GM19455 (cell line): ENCODE results near the gene UCHL1.

Source experiments
- ATAC-seq: cut with Tn5 transposase; IDR thresholded peaks from one replicate; pipeline ENCODE4 v1.9.1; 2021; ENCODE audit not compliant: unreplicated experiment

UCHL1 gene

DNA sequence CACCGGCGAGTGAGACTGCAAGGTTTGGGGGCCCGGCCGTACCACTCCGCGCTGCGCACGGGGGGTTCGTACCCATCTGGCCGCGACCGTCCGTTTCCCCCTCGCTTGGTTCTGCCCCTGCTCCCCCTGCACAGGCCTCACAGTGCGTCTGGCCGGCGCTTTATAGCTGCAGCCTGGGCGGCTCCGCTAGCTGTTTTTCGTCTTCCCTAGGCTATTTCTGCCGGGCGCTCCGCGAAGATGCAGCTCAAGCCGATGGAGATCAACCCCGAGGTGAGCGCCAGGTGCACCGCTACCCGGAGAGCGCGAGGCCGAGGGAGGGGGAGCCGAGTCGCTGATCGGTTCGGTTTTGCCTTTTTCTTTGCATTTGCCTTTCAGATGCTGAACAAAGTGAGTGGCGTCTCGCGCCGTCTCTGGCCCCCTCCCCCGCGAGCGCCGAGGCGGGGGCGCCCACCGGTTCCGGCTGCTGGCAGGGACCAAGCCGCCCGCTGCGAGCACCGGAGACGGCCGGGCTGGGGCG lies at the start of gene UCHL1:
Gene UCHL1 (plus strand): TSS at position 189 of the 517 bp plus-strand sequence. CDS start 49 bp downstream, at position 238.
- ATAC-seq: peak; percentile 65

DNA sequence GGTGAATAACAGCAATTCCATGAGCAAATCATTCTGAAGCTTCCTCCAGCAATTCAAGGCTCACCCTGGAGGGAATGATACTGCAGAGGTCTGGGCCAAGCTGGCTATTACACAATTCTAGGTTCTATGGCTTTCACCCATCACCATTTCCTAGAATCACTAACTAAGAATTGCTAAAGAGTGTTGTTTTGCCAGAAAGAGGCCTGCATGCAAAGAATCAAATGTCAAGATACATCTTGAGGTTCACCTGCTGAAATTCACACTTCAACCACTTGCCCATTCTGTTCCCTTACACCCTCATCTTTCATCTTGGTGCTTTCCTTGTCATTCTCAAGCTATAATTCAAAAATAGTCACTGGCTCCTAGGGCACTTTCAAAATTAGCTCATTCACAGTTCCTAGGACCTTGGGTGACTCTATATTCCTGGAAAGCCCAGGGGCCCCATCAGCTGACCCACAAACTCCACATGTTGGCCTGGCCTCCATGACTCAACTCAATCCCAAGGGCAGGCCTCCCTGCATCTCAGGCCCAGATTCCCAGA lies 49.4 kb upstream of the UCHL1 start:
- no peak for ATAC-seq

DNA sequence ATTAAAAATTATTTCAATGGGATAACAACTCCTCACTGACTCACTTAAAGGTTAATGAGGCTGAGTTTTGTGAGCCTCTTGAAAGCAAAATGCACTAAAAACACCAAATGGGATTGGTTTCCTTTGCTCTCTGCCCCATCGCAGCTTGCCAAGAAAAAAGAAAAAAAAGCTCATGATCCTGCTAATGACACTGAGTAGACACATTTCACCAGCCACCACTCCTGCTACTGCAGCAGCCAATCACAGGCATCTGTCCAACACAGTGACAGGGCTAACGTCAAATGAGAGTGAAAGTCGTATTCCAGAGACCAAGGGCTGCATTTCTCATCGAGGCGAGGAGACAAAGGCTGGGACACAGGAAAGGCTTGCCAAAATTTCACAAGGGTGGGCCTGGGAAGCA lies 47.5 kb upstream of the UCHL1 start:
- no peak for ATAC-seq

DNA sequence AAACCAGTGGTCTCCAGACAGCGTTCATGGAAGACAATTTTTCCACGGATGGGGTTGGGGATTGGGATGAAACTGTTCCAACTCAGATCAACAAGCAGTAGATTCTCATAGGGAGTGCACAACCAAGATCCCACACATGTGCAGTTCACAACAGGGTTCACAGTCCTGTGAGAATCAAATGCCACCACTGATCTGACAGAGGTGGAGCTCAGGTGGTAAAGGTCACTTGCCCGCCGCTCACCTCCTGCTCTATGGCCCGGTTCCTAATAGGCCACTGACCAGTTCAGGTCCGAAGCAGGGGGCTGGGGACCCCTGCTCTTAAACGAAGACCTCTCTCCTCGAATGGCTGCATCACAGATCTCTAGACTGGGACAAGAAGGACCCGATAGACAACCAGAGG lies 46.8 kb upstream of the UCHL1 start:
- ATAC-seq: no peak

DNA sequence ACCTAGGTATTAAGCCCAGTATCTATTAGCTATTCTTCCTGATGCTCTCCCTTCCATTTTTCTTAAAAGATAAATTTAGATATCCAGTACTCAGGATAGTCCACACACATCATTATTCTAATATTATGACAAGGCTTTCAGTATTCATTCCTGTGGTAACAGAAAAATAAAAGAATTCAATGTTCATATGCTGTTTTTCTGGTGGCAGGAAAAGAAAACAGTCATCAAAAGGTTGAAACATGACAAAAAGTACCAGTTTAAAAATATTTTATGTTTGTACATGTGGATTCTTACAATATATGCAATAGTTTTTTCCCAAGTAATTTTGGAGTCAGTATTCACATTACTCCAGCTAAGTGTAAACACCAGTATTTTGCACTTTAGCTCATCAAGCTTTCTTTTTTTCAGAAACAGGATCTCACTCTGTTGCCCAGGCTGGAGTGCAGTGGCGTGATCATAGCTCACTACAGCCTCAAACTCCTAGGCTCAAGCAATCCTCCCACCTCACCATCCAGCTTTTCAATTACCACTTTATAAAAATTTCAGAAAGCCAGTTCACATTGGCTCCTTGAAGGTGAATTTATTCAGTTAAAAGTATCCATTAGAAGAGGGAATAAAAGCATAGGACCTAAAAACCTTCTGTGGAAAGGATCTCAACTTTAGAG lies 44.6 kb upstream of the UCHL1 start:
- ATAC-seq: no peak

DNA sequence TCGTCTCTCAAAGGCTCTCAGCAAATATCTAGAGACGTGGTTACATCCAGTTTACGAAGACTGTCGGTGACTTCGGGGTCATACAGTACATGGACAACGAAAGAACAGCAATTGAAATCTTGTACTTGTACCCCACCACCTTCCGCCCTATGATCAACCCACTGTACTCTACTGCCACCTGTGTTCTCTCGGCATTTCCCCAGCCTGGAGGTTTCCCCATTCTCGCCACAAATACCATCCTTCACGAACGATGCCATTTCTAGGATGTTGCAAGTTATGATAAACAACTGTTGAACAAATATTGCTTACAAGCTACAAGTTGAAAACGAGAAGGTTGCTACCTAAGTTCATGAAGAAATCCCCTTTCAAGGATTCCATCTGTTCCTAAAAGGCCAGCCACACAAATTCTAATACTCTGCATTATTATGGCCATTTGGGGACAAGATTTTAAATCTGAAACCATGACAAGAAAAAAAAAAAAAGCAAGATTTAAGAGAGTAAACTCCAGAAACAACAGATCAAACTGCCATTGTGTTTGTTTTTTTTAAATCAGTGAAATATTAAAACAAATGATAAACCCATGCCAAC lies 44.0 kb upstream of the UCHL1 start:
- no peak for ATAC-seq

DNA sequence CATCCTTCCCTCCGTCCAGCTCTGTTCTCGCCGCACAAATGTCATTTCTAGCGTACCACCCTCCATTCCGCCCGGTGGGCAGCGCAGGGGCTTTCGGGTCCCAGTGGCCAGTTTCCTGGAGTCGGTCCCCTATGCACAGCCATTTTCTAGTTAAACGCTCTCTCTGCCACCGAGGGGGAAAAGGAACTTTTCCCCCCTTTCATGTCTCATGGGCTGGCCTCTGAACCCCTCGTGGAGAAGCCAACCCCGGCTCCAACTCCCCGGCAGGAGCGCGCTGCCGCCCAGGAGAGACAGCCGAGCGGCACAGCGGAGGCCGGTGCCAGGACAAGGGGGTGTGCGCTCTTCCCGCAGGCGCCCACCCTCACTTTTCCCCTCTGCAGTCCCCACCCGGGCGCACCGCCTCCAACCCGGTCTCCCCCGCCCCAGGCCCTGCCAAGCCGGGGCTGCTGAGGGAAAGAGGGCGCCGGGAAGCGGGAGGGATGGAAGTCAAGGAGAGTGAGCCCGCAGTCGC lies 43.0 kb upstream of the UCHL1 start:
- ATAC-seq: peak; percentile 4

DNA sequence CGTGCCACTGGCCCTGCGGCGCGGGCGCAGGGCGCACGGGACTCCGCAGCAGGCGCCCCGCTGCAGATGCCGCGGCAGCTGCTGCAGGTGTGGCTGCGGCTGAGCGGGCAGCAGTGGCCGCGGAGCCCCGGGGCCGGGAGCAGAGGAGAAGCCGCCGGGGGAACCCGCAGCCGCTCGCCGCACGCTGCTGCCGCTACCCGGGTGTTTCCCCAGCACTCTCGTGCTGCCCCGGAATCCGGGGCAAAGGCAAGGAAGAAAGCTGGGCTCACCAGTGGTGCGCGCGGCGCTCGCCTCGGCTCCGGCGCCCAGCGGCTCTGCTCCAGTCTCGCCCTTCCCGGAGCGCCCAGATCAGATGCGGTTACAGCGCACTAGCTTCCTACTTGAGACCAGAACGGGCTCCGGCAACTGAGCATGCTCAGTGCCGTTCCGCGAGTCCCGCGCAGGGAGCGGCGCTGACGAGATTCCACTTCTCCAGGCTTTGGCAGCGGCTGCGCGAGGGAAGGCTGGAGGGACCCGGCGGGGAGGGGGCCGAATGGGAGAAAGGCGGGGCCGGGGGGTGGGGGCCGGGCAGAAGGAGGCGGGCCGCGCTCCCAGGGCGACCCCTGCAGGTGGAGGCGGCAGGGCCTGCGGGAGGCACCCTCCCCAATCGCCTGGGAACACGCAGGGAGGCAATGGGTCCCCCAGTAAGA lies 42.4 kb upstream of the UCHL1 start, which contains the start of gene APBB2:
Gene APBB2 (minus strand): TSS at position 407 of the 689 bp plus-strand sequence. CDS start 181,288 bp downstream, outside the sequence.
- ATAC-seq: peak; percentile 51

DNA sequence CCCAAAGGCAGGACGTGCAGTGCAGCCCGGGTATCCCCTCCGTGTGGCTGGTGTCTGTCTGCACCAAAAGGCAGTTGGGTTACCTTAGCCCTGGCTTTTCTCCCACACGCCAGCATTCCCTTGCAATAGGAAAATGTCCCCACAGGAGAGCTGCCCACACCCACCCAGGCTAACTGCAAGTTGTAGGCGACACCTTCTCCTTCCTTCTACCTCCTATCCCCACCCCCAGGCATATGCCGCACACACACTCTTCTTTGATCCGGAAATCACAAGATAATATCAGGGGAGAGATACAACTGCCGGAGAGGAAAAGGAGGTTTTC lies 41.9 kb upstream of the UCHL1 start:
- ATAC-seq: peak; percentile 4

DNA sequence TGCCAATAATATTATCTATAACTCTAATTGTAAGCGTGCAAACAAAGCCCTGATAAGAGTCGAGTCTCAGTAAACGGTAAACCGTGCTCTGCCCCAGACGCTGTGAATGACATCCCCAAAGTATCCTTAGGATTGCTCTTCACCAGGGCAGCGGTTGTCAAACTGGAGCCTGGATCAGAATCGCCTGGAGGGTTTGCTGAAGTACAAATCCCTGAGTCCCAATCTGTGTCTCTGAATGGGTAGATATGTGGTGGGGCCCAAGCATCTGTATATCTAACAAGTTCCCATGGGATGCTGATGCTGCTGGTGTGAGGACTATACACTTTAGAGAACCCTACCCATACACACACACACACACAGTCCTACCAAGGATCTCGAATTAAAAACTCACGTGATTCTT lies 41.6 kb upstream of the UCHL1 start:
- ATAC-seq: no peak

DNA sequence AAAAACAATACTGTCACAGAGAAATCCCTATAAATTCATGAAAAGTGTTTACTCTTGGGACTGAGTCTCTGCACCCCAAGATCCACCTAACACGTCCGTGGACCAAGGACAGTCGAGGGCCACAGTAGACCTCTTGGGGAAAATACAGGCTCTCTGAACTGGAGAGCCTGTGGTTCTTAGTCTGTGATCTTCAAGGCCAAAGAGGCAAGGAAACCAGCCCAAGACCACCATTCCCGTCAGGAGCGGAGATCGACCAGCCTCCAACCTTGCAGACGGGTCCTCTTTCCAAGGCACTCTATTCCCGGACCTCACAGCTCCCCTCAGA lies 40.8 kb upstream of the UCHL1 start:
- ATAC-seq: no peak

DNA sequence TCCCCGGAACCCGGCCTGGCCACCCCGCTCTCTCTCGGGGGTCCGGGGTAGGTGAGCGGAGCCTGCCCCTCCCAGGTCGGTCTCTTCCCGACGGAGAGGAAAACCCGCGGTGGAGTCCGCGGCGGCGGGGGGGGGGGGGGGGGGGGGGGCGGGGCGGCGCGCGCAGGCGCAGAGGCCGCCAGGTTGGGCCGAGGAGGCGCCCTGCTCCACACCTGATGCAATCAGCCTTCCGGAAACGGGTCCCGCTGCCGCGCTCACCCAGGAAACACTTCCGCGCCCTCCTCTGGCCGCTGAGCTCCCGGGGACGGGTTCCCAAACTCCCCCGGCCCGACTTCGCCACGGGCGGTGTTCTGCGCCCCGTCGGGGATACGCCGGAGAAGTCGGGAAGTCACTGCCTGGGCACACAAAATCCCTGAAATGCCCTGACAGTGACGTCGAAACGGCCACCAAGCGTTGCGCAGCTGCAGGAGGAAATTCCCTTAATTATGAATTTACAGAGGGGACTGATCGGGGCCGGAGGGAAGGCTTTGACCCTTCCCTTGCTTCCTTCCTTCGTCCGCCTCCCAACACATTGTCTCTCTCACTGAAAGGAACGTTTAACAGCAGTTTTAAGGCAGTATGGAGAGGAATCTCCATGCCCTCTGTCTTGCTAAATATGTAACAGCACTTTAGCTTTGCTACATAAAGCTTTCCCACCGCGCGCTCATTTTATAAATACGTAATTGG lies 40.3 kb upstream of the UCHL1 start:
- peak; percentile 55 for ATAC-seq

DNA sequence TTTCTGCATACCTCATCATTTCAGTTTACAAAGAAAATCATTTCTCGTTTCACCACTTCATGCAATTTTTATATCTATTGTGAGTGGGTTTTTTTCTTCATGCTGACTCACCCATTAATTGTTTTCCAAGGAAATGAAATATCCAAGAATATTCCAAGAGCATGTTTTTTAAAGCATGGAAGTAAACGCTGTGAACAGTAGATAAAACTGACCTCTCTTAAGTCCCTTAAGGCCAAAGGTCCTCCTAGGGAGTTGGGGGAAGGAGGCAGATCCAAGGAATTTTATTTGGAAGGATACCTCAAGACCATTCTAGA lies 39.8 kb upstream of the UCHL1 start:
- ATAC-seq: no peak

DNA sequence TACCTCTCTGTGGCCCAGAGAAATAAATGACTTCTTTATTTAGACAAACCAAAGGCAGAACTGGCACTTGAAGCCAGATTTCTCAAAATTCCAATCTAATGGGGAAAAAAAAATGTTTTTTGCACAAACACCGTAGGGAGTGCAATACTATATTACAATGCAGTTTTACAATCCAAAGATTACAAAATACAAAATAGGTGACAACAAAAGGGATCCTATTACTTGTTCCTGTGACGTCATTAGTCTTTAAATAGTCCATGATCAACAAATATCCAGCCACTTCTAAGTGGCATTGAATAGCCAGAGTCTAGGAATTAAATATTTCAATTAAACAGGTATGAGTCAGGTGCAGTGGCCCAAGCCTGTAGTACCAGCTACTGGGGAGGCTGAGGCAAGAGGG lies 39.4 kb upstream of the UCHL1 start:
- no peak for ATAC-seq

DNA sequence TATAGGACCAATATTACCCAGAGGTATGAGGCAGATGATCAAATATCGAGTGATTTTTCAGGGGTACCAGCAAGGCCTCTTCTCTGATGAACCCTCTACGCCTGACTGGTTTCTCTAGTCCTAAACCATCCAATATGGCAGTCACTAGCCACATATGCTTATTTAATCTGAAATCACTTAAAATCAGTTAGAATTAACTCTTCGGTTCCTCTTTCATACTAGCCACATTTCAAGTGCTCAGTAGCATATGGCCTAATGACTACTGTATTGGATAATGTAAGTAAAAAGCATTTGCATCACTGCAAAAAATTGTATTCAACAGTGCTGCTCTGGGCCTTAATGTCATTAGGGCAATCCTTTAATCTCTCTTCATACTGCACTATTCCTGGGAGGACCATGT lies 38.0 kb upstream of the UCHL1 start:
- no peak for ATAC-seq

DNA sequence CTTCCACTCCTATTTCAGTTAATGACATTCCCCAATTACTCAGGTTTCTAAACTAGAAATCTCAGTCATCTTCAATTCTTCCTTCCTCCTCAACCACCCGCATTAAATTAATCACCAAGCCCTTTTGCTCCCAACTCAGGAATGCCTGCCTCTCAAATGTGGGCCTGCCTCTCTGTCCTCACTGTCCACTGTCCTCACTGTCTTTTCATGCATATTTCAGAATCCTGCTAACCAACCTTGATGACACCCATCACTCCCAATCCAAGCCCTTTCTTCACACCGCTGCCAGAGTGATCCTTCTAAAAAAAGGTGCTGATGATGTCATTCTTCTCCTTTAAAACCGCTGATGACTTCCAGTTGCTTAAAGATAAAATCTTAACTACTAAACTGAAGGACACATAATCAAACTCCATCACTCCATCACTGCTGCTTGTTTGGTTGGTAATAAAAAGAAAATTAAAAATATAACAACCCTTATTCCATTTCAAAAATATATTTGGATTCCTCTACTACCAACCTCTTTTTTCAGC lies 37.2 kb upstream of the UCHL1 start:
- no peak for ATAC-seq

DNA sequence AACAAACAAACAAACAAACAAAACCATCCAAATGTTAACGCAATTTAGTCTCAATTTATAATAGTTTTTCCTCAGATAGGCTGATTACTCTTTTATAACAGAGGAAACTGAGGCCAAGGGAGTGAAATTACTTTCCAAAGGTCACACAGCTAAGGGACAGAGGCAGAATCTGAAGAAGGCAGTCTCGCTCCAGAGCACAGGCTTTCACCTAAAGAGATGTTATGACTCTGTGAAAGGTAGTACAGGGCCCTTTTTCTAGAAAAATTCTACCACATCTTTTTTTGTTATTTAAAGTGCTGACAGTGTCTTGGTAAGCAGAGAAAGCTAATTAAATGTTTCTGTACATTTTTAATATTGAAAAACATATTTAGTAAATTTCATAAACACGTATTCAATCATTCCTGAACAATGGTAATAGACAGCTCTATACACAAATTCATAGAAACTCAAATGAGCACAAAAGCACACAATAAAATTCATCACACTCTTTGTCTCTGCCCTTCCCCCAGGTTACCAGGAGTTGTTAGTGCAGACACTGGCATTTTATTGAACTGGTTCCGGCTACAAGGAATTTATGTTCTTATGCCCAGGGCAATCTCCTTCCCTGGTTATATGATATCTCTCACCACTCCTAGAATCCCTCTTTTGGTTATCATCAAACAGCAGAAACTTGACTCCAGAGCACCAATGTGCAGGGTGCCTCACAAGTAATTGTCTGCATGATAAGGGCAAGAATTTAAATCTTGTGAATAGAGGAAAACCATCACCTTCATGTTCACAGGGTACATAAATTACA lies 34.7 kb upstream of the UCHL1 start:
- no peak for ATAC-seq

DNA sequence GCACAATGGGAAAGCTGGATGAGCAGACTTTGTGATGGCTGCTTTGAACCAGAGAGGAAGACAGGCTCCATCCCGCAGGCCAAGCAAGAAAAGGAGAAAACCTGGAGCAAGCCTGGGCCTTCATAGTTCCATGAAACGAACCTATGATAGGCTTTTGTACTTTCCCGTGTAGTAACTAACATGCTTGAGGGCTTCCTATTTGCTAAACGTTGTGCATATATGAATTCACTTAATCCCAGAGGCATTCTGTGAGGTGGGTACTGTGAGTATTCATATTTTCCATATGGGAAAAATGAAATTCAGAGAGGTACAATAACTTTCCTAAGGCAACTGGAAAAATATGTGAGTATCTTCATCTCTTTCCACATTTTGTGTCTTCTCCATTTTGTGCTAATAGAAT lies 28.8 kb upstream of the UCHL1 start:
- no peak for ATAC-seq

DNA sequence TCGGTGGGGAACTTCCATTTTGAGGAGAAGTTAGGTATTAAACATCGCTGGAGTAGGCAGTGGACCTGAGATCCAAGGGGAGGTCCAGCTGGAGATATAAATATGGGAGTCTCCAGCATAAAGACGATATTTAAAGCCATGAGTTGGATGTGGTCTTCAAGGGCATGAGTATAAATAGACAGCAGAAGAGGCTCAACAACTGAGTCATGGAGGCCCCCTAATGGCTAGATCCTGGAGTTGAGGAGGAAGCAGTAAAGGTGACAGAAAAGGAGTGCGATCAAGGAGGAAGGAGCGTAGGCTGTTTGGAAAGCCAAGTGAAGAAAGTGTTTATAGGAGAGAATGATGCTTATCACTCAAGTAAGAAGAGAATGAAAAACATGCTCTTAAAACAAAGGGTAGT lies 24.3 kb upstream of the UCHL1 start:
- no peak for ATAC-seq

DNA sequence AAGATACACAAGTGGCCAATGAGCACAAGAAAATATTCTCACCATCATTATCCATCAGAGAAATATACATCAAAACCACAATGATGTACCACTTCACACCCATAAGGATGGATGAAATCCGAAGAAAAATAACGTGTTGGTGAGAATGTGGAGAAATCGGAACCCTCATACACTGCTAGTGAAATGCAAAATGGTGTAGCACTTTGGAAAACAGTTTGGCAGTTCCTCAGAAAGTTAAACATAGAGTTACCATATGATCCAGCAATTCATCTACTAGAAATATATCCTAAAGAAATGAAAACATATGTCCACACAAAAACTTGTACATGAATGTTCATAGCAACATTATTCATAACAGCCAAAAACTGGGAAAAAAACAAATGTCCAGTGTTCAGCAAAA lies 23.9 kb upstream of the UCHL1 start:
- no peak for ATAC-seq
